ENCODE measurements around the gene DCAF17.

- TF ChIP-seq CTCF (IDR thresholded peaks at IDR 0.05) (no peak), POLR2AphosphoS5 (IDR thresholded peaks at IDR 0.05) (no peak)
Measured at GRCh38 chr2:171404719-171405118, 29.3 kb upstream of the DCAF17 start.

Data from prostate gland (tissue), 2 donors.